ENCODE data around the gene PCNA.
A peak's percentile ranks its signal among the peaks of the same experiment; 100 is the strongest.

Gene PCNA
- 26.3 to 170 (median 95.7) reads per million in 18 experiments for total RNA-seq

DNA sequence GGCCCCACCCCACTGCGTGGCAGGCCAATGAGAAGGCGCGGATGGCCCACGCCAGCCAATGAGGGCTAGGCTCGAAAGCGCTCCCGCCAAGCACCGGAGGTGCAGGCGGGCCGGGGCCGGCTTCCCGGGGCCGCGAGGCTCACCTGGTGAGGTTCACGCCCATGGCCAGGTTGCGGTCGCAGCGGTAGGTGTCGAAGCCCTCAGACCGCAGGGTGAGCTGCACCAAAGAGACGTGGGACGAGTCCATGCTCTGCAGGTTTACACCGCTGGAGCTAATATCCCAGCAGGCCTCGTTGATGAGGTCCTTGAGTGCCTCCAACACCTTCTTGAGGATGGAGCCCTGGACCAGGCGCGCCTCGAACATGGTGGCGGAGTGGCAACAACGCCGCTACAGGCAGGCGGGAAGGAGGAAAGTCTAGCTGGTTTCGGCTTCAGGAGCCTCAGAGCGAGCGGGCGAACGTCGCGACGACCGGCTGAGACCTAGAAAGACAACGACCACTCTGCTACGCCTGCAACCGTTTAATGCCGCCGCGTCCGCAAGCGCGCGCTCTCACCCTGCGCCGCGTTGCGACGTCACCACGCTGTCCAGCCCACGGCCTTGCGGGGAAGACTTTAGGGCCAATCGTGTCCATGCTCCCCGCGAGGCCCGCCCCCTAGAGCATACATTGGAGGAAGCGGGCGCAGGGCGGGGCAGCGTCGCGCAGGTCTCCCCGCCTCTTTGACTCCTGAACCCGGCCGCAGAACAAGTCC lies at the start of gene PCNA:
TSS of gene PCNA (minus strand) at position 524 of the 750 bp plus-strand sequence. CDS start at position 364, 160 bp downstream.
- DNase-seq: peak; percentile 98 to 99

DNA sequence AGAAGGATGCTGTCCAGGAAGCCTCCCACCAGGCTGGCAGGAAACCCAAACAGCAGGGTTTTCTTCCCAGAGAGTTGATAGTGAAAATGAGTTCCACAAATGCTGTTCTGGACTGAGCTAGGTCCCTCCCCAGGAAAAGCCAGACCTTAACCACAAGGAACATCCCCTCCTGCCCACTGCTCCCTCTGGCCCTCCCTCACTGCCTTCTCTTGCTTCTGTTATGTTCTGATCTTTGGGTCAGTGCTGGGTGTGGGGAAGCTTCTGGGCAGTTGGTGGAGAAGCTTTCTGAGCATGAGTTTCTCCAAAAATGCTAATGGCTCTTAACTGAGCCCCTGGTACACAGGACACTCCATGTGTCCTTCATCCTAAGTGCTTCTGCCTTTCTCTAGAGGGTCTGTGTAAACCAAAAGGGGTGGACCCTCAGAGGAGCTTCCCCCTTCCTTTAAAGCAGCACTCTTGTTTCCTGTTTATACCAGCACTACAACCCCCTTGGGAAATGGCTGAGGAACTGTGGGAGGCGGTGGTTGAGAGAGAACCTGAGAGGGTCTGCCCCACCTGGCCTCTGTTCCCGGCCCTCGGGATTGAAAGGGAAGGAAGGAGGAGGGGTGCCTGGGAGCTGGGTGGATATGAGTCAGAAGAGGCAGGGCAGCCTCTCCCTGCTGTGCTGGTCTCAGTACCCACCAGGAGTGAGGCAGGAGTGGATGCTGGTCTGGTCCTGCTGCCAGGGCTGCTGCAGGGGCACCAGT lies 49.1 kb upstream of the PCNA start:
- DNase-seq: peak; percentile 56 to 68

DNA sequence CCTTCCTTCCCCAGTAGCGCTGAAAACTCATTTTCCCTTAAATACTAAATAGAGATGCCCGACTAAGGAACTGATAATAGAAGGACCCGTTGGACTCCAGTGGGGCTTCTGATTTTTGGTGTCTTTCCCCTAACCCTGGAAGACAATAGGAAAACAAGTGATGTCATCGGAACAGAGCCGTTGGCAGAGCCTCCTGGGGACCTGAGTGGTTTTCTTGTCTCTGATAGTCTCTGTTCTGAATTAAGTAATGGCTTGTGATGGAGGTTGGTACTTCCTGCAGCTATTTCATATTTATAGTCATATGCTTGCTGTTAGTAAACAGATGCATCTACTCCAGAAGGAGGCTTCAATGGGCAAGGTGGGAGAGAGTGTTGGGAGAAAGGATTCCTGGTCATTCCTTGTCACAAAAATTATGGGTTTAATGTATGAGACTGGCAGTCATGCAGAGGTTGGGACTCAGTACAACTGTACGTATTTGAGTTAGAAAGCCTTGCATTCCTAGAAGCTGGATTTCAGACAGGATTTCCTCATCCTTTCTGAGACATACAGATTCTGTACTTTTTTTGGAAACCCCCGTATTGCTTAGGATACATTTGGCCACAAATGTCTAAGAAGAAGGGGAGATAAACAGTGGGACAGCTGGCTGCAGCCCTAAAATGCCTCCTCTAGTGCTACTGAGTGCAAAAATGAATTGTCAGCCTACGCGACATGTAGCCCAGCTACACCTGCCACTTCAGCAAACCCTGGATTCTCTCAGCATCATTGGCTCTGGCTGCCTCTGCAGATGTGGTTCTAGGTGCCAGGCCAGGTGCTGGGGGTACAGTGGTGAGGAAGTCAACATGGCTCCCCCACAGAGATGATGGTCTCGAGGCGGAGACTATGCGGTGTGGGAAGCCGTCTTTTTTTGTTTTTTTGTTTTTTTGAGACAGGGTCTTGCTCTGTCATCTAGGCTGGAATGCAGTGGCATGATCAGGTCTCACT lies 45.2 kb upstream of the PCNA start:
- no peak for DNase-seq

DNA sequence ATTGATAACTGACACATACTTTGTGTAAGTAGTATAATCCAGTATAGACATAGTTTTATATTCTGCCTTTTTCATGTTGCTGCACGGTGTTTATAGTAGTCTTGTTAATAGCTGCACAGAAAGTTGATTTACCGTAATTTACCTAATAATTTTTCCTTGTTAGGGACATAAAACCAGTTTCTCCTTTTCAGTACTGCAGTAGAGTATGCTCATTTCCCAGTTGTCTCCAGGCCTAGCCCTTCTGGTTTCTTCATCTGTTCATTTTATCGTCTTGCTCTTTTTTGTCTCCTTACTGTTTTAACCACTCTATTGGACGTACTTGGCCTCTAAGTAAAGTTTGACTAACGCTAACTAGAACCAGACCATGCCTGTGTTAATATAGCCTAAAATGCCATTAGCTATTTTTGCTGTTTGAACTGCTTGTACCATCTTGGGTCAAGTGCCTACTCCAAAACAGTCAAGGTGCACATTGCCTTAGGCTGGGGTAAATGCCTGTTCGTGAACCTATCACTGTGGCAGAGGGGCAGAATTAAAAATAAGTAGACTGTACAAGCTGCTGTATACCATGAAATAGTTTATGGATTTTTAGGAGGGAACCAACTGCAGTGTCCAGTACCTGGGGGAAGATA lies 41.9 kb upstream of the PCNA start:
- DNase-seq: no peak

DNA sequence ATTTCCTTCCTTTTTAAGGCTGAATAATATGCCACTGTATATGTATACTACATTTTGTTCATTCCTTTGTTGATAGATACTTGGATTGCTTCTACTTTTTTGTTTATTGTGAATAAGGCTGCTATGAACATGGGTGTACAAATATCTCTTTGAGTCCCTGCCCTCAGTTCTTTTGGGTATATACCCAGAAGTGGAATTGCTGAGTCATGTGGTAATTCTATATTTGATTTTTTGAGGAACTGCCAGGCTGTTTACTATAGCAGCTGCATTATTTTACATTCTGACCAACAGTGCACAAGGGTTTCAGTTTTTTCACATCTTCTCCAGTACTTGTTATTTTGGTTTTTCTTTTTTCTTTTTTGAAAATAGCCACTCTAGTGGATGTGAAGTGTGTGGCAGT lies 41.1 kb upstream of the PCNA start:
- peak; percentile 10 to 75 for DNase-seq

DNA sequence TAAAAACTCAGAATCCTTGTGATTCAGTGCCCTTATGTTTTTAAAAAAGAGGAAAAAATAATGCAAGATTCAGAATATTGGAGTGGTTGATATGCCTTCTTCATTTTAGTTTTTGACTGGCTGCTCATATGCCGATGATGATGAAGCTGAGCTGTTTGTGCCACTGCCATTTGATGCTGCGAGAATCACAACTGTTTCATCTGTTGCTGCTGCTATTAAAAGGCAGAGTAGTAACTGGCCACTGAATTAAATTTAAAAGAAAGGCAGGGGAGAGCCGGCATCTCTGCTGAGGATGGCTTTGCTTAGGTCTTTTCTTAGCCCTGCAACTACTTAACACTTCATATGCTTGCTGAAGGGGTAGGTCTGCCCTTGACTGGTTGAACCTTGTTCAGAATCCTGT lies 40.2 kb upstream of the PCNA start:
- no peak for DNase-seq

DNA sequence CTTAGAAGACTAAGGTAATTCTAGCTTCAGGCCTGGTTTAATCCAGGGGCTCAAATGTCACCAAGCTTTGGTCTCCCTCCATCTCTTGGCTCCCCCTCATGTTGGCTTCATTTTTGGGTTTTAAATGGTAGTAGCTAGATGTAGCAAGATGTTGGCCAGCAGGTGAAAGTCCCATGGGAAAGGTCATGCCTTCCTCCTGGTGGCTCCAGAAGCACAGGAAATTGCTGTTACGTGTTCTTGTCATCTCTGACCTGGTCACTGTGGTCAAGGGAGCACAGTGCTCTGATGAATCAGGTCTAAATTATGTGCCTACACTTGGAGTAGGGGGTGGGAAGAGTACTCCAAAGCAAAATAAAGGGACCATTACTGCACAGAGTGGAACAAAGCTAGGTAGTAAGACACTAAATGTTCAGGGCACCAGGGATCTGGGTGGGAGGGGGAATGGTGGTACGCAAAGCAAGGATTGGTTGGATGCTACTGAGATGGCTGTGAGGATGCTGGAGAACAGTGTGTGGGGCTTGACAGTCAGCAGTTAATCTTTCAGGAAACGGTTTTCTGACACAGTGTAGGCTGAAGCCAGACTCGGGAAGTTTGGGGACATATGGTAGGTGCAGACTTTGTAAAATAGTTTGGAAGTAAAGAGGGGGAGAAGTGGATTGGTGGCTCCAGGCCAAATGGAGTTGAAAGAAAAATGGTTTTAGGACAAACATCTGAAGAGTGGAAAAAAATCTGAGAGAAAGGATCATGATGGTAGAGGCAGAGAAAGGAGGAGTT lies 37.1 kb upstream of the PCNA start:
- no peak for DNase-seq

DNA sequence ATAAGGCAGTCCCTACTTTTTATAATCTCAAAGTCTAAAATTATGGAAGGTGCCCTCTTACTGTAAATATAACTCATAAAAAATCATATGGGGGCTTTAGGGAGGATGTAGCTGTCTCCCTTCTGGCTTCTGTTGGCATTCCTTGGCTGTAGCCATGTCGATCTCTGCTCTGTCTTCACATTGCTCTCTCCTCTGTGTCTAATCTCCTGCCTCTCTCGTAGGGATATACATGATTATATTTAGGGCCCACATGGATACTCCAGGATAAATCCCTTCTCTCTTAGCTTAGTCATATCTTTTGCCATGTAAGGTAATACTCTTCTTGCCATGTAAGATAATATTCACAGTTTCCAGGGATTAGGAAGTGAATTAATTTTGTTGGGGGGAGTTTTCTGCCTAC lies 35.6 kb upstream of the PCNA start:
- no peak for DNase-seq

DNA sequence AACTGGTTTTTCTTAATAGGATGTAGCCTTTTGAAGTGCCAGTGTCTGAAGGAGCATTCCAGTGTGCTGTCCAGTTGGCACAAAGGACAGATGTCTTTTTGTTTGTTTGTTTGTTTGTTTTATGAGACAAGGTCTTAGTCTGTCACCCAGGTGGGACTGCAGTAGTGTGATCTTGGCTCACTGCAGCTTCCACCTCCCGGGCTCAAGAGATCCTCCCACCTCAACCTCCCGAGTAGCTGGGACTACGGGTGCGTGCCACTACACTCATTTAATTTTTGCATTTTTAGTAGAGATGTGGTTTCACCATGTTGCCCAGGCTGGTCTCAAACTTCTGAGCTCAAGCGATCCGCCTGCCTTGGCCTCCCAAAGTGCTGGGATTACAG lies 34.8 kb upstream of the PCNA start:
- DNase-seq: no peak

DNA sequence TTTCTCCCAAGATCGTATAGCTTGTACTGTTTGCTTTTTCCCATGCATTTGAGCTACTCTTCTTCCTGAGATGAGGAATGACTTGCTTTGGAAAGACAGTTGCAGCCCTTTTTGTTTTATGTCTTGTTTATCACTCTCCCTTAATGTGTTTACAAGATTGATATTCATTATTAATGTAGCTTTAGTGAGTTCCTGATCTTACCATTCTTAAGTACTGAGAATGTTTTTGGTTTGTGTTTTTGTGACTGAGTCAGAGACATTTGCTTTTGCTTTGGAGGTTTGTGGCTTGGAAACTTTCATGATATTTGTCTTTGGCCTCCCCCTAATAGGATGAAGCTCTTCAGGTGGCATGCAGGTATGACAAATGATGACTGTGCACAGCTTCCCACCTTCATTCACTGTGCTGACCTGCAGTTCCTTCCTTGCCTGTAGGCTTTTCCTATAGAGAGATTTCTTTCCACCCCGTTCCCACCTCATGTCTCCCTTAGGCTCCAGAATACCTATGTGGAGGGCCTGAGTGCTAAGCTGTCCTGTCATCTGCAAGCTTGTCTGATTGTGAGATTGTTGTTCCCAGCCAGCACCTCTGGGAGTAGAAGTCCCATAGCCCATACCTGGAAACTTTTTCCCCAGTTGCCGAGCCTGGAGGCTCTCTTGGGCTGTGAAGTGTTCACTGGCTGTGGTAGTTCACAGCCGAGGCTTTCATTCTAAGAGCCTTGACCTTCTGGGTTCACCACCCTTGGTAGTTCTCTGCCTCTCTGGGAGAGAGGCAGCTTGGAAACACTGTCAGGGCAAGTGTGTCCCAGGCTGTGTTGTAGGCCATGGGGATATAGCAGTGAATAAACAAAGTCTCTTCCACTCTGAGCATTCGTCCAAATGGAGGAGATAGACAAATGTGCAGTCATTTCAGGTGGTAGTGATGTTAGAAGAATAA lies 34.1 kb upstream of the PCNA start:
- no peak for DNase-seq

DNA sequence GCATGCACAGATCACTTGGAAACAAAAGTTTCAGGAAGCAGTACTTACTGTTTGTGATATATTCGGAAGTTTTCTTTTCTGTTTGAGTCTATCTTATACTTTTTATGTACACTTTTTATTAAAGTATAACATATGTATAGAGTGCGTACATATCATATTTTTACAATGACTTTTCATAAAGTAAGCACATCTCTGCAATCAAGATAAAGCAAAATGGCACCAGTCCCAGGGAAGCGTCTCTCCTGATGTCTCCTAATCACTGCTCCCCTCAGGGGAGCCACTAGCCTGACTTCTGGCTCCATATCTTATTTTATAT lies 33.4 kb upstream of the PCNA start:
- DNase-seq: no peak

DNA sequence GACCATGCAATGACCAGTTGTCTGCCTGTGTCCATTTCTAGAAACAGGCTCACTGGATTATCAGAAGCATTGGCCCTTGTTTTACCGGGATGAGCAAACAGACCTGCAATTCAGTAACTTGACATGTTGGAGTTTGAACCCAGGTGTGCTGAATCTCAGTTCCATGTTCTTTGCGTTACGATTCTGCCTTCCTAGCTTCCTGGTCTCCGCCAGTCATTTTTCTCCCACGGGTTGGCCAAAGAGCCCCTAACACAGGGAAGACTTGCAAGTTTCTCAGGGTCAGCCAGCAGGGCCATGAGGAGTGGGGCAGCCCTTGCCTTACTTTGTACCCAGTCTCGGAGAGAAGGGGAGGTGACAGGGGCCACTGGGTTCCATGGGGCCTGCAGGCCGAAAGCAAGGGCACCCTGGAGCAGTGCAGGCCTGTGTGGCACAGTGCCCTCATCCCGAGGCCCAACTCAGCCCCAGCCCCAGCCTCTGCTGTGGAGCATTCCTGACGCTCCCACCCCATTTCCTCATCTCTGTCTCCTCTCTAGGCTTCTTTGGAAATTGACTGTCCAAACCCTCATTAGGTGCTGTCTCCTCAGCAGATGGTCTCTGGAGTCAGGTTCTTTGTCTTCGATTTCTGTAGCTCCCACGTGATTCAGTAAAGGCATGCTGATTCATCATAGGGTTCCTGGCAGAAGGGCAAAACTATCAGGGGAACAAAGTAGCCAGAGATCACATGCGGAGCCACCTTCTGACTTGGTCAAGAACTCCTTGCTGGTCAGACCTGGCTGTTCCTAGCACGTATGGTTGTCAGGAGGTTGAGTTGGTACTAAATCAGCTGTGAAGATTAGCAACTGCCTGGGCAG lies 30.7 kb upstream of the PCNA start:
- DNase-seq: peak in 1 of 2 donors; percentile 16

DNA sequence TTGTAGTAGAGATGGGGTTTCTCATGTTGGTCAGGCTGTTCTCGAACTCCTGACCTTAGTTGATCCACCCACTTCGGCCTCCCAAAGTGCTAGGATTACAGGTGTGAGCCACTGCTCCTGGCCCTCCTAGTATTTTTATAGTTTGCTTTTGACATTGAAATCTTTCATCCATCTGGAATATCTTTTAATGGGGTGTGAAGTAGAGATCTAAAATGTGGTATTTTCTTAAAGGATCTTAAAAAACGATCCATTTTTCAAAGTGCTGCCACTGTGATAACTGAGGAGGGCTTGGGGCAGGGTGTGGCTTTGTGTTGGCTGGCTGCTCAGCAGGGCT lies 30.1 kb upstream of the PCNA start:
- DNase-seq: no peak

DNA sequence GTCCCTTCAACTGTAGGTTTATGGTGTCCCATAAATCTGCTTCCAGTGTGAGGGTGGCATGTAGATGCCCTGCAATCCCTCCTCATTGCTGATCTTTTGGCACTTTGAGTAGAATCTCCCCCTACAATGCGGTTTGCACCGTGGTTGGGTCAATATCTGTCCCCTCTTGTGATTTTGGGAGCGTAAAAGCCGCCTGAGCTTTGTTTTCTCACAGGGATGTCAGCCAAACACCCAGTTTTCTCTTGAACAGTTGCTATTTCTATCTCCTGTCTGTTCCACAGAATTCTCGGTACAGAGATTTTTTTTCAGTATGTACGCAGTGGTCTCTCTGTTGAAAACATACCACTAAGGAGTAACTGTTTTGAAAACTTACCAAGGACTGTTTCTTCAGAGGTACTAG lies 28.8 kb upstream of the PCNA start:
- no peak for DNase-seq

DNA sequence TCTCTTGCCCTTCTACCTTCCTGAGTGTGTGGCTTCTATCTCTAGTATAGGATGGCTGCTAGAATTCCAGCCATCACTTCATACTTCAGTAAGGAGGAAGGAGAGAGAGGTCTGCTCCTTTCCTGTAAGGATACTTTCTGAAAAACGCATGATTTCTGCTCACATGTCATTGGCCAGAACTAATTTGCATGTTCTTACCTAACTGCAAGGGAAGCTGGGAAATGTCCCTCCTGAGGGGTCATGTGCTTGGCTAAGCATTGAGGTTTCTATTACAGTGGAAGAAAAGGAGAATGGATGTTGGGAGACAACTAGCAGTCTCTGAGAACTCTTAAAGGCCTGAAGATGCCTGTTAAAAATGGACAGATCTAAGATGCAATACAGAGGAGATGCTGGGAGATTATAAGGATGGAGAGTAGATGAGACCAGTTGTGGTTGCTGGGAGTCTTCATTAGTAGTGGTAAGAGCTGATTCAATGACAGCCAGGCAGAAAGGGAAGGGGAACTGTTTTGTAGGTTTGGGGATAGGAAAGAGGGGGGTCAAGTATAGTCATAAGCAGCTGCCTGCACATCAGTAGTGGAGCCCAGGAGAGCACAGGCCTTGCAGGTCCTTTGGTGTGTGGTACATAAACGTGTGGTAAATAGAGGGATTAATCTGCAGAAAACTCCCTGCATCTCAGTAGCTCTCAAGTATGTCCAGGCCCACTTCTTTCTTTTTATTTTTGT lies 27.3 kb upstream of the PCNA start:
- peak; percentile 41 to 53 for DNase-seq

DNA sequence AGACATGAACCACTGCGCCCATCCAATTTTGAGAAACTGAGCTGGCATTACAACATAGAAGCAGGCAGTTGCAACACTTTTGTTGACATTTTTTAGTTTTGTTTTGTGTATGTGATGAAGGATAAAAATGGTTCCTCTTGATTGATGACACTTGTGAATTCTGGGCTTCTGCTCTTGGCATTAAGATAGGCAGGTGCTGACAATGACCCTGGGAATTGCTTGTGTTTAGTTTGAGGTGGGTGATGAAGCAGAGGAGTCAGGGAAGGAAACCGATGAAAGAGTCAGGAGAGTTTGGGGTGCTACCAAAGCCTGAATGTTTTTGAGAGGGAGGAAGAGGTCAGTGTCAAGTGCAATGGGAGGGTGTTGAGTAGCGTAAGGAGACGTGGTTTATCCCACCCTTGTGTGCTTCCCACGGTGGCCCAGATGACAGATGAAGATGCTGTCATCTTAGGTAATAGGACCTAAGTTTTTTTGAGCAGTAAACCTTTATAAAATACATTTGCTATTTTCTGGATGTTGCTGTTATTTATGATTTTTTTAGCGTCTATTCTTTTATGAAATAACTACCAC lies 26.4 kb upstream of the PCNA start:
- DNase-seq: peak; percentile 49 to 64

DNA sequence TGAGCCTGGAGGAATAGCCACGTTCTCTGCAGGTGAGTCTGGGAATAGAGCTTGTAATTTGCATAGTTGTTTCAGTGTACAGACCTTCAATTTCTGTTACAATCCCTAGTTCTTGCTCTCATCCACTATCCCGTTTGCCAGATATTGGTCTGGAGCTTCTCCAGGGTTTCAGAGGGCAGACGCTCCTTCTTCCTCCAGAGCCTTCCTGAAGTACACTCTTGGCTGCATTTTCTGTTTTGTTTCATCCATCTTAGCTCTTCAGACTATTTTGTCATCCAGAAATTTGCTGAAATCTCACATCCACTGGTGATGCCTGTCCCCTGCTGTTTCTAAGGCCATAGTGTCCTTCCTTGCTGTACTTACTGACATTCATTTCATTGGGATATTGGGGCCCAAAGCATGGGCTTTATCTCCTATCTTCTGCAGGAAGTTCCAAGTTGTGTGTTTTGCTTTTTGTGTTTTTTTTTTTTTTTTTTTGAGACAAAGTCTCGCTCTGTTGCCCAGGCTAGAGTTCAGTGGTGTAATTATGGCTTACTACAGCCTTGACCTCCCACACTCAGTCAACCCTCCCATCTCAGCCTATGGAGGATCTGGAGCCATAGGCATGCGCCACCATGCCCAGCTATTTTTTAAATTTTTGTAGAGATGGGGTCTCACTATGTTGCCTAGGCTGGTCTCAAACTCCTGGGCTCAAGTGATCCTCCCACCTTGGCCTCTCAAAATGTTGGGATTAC lies 25.8 kb upstream of the PCNA start:
- DNase-seq: peak; percentile 32 to 65

DNA sequence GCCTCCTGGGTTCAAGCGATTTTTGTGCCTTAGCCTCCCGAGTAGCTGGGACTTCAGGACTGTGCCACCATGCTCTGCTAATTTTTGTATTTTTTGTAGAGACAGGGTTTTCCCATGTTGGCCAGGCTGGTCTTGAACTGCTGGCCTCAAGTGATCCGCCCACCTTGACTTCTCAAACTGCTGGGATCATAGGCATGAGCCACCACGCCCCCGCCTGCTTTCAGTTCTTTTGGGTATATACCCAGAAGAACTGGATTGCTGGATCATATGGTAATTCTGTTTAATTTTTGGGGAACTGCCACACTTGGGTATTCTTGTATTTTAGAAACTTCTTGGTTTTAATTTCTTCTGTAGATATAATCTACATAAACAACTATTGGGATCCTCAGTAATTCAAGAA lies 24.1 kb upstream of the PCNA start:
- peak; percentile 47 to 83 for DNase-seq

Data from inflammatory macrophage (primary cell).